IPS-15b (cell line): ENCODE measurements around the gene MYD88.
"Not testable (repeated sequence)": the region's sequence is repeated elsewhere in the genome, so short reads cannot be mapped to it uniquely, and the experiment has no call there.

Experiments used
- H3K27me3 ChIP-seq: one replicate; pipeline ENCODE4 v1.6.1; 2013; ENCODE audit warnings: low read length; ENCODE audit not compliant: control insufficient read depth, insufficient read depth
- H3K36me3 ChIP-seq: one replicate; pipeline ENCODE4 v1.6.1; 2013; ENCODE audit warnings: low read length; ENCODE audit not compliant: control insufficient read depth, insufficient read depth
- H3K4me1 ChIP-seq: one replicate; pipeline ENCODE4 v1.6.1; 2013; ENCODE audit warnings: mild to moderate bottlenecking, low read length; ENCODE audit not compliant: control insufficient read depth, insufficient read depth
- H3K4me3 ChIP-seq: one replicate; pipeline ENCODE4 v1.5.1; 2013; ENCODE audit warnings: low read depth, low read length
- H3K9ac ChIP-seq: one replicate; pipeline ENCODE4 v1.6.1; 2013; ENCODE audit warnings: low read depth, mild to moderate bottlenecking, low read length
- H3K9me3 ChIP-seq: one replicate; pipeline ENCODE4 v1.6.1; 2013; ENCODE audit warnings: mild to moderate bottlenecking, low read length; ENCODE audit not compliant: control insufficient read depth, insufficient read depth

MYD88 gene

DNA sequence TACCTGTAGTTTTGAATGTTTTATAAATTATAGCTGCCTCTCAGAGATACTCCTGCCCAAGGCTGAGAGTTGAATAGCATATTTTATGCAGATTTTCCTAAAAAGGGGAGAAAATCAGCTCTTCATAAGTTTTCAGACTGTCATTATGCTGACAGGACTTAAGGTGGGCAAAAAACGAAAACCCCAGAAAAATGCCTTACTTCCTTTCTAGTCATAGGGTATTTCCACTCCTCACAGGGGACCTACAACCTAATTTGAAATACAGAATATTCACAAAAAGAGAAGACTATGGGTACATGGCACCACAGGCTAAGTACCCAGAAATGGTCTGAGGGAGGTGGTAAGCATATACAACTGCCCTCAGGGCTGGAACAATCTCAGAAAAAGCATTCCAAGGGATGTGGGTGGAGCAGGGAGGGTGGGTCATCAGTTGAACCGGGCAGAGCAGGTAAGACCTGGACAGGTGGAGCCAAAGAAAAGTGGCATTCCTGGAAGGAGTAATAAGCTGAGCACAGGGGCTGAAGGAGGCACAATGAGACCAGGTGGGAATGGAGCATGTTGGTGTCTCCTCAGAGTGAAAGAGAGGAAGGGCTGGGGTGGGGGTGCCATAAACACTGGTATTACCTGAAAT is 16.3 kb downstream of the MYD88 start:
- Histone ChIP-seq H3K27me3 (no peaks in the 10 kb centered on the region), H3K9ac (no peak overlapping the region), H3K4me1 (no peaks in the 10 kb centered on the region), H3K36me3 (no peaks in the 10 kb centered on the region), H3K4me3 (no peak overlapping the region), H3K9me3 (no peaks in the 10 kb centered on the region)

DNA sequence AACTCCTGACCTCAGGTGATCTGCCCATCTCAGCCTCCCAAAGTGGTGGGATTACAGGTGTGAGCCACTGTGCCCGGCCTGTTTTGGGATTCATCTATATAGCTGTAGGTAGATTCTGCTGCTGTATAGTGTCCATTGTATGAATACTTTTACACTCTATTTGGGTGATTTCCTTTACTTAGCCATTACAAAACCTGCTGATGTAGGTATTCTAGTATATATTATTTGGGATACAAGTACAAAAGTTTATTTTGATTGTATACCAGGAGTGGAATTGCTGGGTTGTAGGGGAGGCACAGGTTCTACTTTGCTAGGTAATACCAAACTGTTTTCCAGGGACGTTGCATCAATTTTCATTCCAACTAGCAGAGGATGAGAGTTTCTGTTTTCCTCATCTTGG is 17.4 kb downstream of the MYD88 start:
- Histone ChIP-seq H3K27me3 (no peaks in the 10 kb centered on the region), H3K9me3 (no peaks in the 10 kb centered on the region), H3K4me3 (no peak overlapping the region), H3K9ac (no peak overlapping the region), H3K4me1 (no peaks in the 10 kb centered on the region), H3K36me3 (no peaks in the 10 kb centered on the region)

DNA sequence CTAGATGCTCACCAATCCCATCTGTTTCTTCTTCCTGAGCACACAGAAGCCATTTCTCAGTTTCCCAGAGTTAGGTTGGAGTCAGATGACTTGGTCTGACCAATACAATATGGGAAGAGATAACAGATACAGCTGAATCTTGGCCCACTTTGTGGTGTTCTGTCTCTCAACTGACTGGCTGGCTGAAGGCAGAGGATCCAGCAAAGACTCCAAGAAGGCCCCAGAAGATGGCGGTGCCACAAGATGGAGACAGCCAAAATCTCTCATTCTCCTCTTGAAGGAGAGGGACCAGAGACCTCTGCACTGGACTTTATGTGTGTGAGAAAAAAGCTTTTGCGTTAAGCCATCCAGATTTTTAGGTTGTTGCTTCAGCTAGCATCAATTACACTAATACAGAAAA is 18.7 kb downstream of the MYD88 start:
- H3K27me3 ChIP-seq = no peaks in the 10 kb centered on the region
- no peak overlapping the region for H3K9ac ChIP-seq
- H3K9me3 ChIP-seq = no peaks in the 10 kb centered on the region
- no peaks in the 10 kb centered on the region for H3K4me1 ChIP-seq
- no peak overlapping the region for H3K4me3 ChIP-seq
- H3K36me3 ChIP-seq = no peaks in the 10 kb centered on the region

DNA sequence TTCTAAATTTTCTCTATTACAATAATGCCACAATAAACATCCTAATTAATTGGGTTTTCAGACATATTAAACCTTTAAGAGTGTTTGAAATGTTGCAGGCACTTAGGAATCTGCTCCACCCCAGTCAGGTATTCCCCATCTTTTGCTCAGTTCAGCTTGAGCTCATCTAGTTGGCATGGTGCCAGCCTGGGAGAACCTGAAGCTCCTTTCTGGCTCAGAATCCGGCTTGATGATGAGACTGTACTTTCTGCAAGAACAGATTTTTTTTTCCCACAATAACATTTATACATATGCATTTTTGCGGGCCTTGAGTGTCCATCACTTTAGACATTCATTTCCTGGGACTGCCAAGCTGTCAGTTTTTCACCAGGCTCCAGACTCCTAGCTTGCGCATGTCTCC is 19.1 kb downstream of the MYD88 start:
- H3K9ac ChIP-seq = no peak overlapping the region

DNA sequence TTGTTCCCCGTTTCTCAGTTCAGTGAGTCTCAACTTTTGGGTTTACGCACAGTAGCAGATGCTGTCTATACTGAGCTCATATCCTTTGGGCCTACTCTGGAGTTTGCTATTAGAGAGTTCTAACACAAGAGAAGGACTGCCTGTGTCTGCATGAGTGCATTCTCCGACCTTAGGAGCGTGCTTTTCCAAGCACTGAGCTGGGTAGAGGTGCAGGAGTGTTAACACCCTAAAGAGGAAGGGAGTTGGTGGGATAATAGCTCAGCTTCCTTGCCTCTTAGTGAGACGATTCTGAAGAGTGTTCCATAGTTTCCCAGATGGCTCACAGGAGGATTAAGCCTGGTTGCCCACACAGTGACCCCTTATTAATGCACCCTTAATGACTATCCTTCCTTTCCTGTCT is 20.0 kb downstream of the MYD88 start:
- Histone ChIP-seq H3K9ac (no peak overlapping the region), H3K4me1 (no peaks in the 10 kb centered on the region), H3K36me3 (no peaks in the 10 kb centered on the region), H3K4me3 (no peak overlapping the region), H3K27me3 (no peaks in the 10 kb centered on the region), H3K9me3 (no peaks in the 10 kb centered on the region)

More for the DNA sequence above, 19.1 kb downstream of the MYD88 start:
- no peaks in the 10 kb centered on the region for H3K4me1 ChIP-seq
- H3K36me3 ChIP-seq = no peaks in the 10 kb centered on the region
- no peaks in the 10 kb centered on the region for H3K27me3 ChIP-seq
- H3K4me3 ChIP-seq = no peak overlapping the region
- H3K9me3 ChIP-seq = no peaks in the 10 kb centered on the region

DNA sequence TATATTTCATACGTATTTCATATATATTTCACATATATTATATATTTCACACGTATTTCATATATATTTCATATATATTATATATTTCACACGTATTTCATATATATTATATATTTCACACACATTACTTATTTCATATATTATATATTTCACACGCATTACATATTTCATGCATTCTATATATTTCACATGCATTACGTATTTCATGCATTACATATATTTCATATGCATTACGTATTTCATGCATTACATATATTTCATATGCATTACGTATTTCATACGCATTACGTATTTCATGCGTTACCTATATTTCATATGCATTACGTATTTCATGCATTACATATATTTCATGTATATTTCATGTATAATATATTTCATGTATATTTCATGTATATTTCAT is 22.2 kb downstream of the MYD88 start:
- not testable (repeated sequence) for H3K27me3 ChIP-seq, H3K36me3 ChIP-seq, H3K9ac ChIP-seq, H3K4me1 ChIP-seq, H3K4me3 ChIP-seq, H3K9me3 ChIP-seq

DNA sequence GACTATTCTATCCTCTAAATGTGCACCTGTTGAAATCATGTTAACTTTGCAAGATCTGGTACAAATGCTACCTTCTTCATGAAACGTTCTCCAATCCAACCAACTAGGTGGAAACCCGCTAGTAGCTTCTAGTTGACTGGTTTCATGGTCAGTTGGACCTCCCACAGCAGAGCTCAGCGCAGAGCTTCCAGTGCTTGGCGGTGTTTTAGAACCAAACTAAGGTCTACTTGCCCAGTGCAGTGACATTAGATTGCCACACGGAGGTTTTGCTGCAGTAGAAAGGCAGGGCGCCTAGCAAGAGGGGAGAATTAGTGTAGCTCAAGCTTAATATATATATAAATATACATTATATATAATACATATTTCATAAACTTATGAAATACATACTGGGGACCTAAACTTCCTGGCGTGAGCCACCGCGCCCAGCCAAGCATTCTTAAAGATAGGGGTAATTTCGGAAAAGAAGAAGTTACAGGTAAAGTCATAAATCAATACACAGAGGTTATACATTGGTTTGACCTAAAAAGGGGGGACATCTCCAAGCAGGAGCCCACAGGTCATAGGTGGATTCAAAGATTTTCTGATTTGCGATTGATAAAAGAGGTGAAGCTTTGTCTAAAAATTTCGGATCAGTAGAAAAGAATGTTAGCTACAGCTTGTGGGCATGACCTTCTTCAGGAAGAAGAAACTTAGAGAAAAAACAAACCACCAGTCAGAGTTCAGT is 24.8 kb downstream of the MYD88 start:
- H3K4me3 ChIP-seq = no peak overlapping the region
- no peaks in the 10 kb centered on the region for H3K9me3 ChIP-seq
- H3K4me1 ChIP-seq = no peaks in the 10 kb centered on the region
- H3K9ac ChIP-seq = no peak overlapping the region
- no peaks in the 10 kb centered on the region for H3K36me3 ChIP-seq
- no peaks in the 10 kb centered on the region for H3K27me3 ChIP-seq

DNA sequence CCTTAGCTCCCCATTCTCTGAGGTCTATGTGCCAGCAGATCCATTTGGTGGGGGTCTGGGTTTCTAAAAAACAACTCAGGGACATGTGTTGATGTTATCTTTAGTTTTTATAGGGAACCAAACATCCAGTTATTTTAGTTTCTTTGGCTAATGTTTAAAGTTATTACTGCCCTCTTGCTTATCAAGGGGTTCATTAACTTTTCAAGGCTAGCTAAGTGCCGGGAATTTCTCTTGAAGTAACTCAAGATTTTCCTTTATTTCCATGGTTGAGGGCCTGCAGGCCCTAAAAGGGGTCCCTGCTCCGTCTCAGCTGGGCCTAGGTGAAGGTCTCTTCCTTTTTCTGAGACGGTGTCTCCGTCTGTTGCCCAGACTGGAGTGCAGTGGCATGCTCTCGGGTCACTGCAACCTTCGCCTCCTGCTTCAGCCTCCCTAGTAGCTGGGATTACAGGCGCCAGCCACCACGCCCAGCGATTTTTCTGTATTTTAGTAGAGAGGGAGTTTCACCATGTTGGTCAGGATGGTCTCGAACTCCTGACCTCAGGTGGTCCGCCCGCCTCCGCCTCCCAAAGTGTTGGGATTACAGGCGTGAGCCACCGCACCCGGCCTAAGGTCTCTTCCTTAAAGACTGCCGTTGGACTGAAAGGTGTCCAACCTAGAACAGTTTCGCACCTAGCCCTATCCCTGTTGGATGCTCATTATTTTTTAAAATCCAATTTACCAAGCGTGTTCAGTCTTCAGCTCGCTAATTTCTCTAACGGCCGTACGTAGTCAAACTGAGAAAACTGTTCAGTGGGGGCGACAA is 25.6 kb downstream of the MYD88 start:
- peak overlapping the region; percentile 73 for H3K4me3 ChIP-seq
- no peaks in the 10 kb centered on the region for H3K9me3 ChIP-seq
- H3K36me3 ChIP-seq = no peaks in the 10 kb centered on the region
- H3K27me3 ChIP-seq = no peaks in the 10 kb centered on the region
- H3K9ac ChIP-seq = no peak overlapping the region
- H3K4me1 ChIP-seq = no peaks in the 10 kb centered on the region

DNA sequence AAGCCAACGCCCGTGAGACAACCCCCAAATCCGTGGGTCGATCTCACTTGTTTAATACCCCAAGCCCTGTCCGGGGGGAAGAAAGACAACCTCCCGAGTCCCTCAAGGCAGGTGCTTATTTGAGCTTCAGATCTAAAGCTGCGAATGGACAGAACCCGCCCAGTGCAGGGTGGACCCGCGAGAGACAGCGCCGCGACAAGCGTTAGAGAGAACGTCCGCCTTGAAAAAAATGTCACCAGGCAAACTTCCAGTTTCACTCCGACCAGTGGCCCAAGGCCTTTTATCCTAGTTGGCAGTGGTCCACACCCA is 26.1 kb downstream of the MYD88 start:
- H3K4me1 ChIP-seq = no peaks in the 10 kb centered on the region
- no peaks in the 10 kb centered on the region for H3K36me3 ChIP-seq
- H3K27me3 ChIP-seq = no peaks in the 10 kb centered on the region
- no peak overlapping the region for H3K9ac ChIP-seq
- peak overlapping the region; percentile 73 for H3K4me3 ChIP-seq
- no peaks in the 10 kb centered on the region for H3K9me3 ChIP-seq

DNA sequence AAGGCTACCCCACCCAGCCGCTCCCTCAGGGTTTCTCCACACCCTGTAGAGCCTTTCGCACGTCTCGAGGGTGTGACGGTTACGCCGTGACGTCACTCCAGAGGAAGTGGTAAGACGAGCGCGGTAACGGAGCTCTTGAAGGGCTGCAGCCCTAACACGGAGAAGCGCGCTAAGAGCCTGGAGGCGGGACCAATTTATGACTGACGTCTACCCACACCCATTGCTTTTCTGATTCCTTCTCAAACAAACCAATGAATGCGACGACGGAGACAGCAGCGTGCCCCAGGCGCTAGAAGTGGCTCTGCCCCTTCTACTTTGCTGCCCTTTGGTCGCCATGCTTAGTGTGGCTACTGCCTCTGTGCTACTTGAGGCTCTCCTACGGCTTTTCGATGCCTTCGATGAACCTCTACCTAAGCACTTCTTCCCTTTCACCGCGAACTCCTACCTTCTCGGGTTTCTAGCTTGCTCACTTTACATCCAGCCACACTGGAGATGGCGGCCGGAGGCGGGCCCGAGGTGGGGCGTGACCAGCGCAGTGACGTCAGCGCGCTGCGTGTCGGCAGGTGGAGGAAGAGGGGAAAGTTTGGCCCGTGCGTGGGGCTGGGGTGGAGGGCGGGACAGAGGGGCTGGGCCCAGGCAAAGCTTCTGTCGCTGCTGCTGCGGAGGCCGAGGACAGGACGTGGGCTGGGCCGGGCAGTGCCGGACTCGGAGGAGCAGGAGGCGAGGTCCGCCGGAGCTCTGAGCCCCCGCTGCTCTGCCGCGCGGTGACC is 26.7 kb downstream of the MYD88 start, which contains the start of gene OXSR1:
Gene OXSR1, plus strand, starts transcription at position 586 of the 770 bp plus-strand sequence. CDS start 340 bp downstream, outside the sequence.
- no peaks in the 10 kb centered on the region for H3K36me3 ChIP-seq
- H3K4me3 ChIP-seq = peak within 1 kb of the TSS; percentile 73
- peak within 1 kb of the TSS; percentile 58 for H3K9ac ChIP-seq
- no peaks in the 10 kb centered on the region for H3K9me3 ChIP-seq
- no peaks in the 10 kb centered on the region for H3K27me3 ChIP-seq
- no peaks in the 10 kb centered on the region for H3K4me1 ChIP-seq

DNA sequence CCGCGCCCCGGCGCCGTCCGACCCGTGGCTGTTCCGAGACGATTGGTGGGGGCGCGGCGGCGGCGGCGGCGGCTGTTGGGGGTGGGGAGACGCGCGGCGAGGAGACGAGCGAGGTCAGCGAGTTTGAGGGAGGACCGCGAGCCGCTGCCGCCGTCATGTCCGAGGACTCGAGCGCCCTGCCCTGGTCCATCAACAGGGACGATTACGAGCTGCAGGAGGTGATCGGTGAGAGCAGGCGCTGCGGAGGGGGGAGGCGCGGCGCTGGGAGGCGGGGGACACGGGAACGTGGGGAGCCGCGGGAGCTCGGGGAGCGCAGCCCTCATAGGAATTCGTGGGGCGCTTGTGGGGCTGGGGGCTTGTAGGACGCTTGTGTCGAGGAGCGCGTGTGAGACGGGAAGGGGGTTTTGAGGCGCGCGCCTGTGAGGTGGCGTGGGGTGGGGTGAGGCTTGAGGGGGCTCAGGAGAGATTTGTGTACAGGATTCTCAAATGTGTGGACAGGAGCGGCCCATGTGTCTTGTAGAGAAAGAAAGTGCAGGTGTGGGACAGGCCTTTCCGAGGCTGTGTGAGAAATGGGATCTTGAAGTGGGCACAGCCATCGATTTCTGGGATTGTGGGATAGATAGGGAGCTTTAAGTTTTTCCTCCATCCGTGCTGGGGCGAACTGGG is 27.4 kb downstream of the MYD88 start:
- peak overlapping the region; percentile 73 for H3K4me3 ChIP-seq

More for the DNA sequence above, 27.4 kb downstream of the MYD88 start:
- H3K9me3 ChIP-seq = no peaks in the 10 kb centered on the region
- no peaks in the 10 kb centered on the region for H3K4me1 ChIP-seq
- no peaks in the 10 kb centered on the region for H3K27me3 ChIP-seq
- no peaks in the 10 kb centered on the region for H3K36me3 ChIP-seq
- H3K9ac ChIP-seq = peak overlapping the region; percentile 58
